ENCODE measurements around the gene ZFYVE1.
"Not testable (repeated sequence)": the region's sequence is repeated elsewhere in the genome, so short reads cannot be mapped to it uniquely, and the experiment has no call there.

Gene ZFYVE1

GRCh38 chr14:73026845-73027542, at the start of gene ZFYVE1:
Gene ZFYVE1, minus strand, starts transcription at chr14:73027106. Its CDS starts 2,598 bp downstream, at chr14:73024508.
- DNase-seq (ENCODE audit: low spot score) = peak; percentile 95

- DNase-seq (ENCODE audit: low spot score) = no peak
These were observed 42.7 kb upstream of the ZFYVE1 start for GRCh38 chr14:73069585-73069984.

- DNase-seq (ENCODE audit: low spot score) = no peak
These were observed 32.2 kb upstream of the ZFYVE1 start for GRCh38 chr14:73058922-73059673.

- peak; percentile 96 for DNase-seq (ENCODE audit: low spot score)
These were observed 31.5 kb upstream of the ZFYVE1 start, which contains the start of gene RBM25 for GRCh38 chr14:73058224-73058921. Gene RBM25, plus strand, starts transcription at chr14:73058534. Its CDS starts 13,108 bp downstream, at chr14:73071642.

GRCh38 chr14:73057944-73058223, 31.0 kb upstream of the ZFYVE1 start:
- no peak for DNase-seq (ENCODE audit: low spot score)

GRCh38 chr14:73055251-73055650, 28.3 kb upstream of the ZFYVE1 start:
- no peak for DNase-seq (ENCODE audit: low spot score)

- no peak for DNase-seq (ENCODE audit: low spot score)
These were observed 22.5 kb upstream of the ZFYVE1 start for GRCh38 chr14:73049428-73049827.

GRCh38 chr14:73047808-73048207, 20.9 kb upstream of the ZFYVE1 start:
- DNase-seq (ENCODE audit: low spot score) = no peak

GRCh38 chr14:73036706-73037450, 10.0 kb upstream of the ZFYVE1 start:
- DNase-seq (ENCODE audit: low spot score) = not testable (repeated sequence)

- DNase-seq (ENCODE audit: low spot score) = no peak
These were observed 1.1 kb upstream of the ZFYVE1 start for GRCh38 chr14:73027984-73028383.

GRCh38 chr14:73027546-73027945, 640 bp upstream of the ZFYVE1 start:
- DNase-seq (ENCODE audit: low spot score) = no peak

GRCh38 chr14:73026243-73026844, 562 bp downstream of the ZFYVE1 start:
- no peak for DNase-seq (ENCODE audit: low spot score)

GRCh38 chr14:73025544-73025943, 1.4 kb downstream of the ZFYVE1 start:
- no peak for DNase-seq (ENCODE audit: low spot score)

- no peak for DNase-seq (ENCODE audit: low spot score)
These were observed 4.9 kb downstream of the ZFYVE1 start for GRCh38 chr14:73022051-73022450.

- DNase-seq (ENCODE audit: low spot score) = not testable (repeated sequence)
These were observed 10.9 kb downstream of the ZFYVE1 start for GRCh38 chr14:73016011-73016410.

GRCh38 chr14:73015552-73015951, 11.4 kb downstream of the ZFYVE1 start:
- DNase-seq (ENCODE audit: low spot score) = not testable (repeated sequence)

GRCh38 chr14:73014105-73014504, 12.8 kb downstream of the ZFYVE1 start:
- DNase-seq (ENCODE audit: low spot score) = no peak

- not testable (repeated sequence) for DNase-seq (ENCODE audit: low spot score)
These were observed 15.7 kb downstream of the ZFYVE1 start for GRCh38 chr14:73011189-73011588.

- DNase-seq (ENCODE audit: low spot score) = no peak
These were observed 18.4 kb downstream of the ZFYVE1 start for GRCh38 chr14:73008501-73008900.

GRCh38 chr14:73007835-73008234, 19.1 kb downstream of the ZFYVE1 start:
- no peak for DNase-seq (ENCODE audit: low spot score)

- not testable (repeated sequence) for DNase-seq (ENCODE audit: low spot score)
These were observed 22.3 kb downstream of the ZFYVE1 start for GRCh38 chr14:73004641-73005040.

- no peak for DNase-seq (ENCODE audit: low spot score)
These were observed 23.2 kb downstream of the ZFYVE1 start for GRCh38 chr14:73003681-73004080.

Data from left forelimb (tissue), 1 donor.